ENCODE measurements around the gene SHCBP1L. TPM values are rescaled to one million over a fixed set of nuclear protein-coding genes. Genes with fewer than 3 reads are reported as not detected.

SHCBP1L gene
- total and polyA plus RNA-seq, 10 donors = not detected

DNA sequence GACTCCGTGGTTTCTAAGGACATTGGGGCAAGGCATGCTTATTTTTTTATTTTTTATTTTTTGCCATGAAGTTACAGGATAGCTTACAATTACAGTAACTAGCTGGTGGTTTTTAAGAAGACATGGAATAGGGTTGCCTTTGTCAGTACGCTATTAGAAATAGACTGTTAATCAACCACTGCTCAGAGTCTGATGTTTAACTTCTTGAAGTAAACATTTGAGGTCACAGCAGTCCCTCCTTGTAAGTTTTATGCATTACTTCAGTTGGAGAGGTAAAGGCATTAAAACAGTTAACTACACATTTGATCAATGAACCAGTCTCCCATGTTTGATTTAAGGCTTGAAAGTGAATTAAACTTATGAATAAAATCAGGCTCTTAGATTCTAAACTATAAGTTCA, 19.3 kb upstream of the SHCBP1L start:
- 77 to 91% (median 81%) methylated on average over 2 of the region's 2 CpGs for WGBS, 5 donors
- DNase-seq = no peak
- intact Hi-C loops (cut with DNase I; ENCODE audit: low total_unique reads) = no loop called here
- no peaks in the 10 kb centered on the region for H3K9me3 ChIP-seq
- H3K36me3 ChIP-seq = no peaks in the 10 kb centered on the region
- H3K27me3 ChIP-seq (replicated peaks in 1 of 7) = peaks cover 0 to under 1% (median 0%) of the 10 kb centered on the region in 7 donors
- H3K27ac ChIP-seq = no peak overlapping the region
- no peak overlapping the region for H3K4me3 ChIP-seq
- H3K4me1 ChIP-seq = no peaks in the 10 kb centered on the region
- TF ChIP-seq POLR2AphosphoS5 (IDR thresholded peaks at IDR 0.05) (no peak), POLR2A (IDR thresholded peaks at IDR 0.05) (no peak)
- TF ChIP-seq, protein P1, sequence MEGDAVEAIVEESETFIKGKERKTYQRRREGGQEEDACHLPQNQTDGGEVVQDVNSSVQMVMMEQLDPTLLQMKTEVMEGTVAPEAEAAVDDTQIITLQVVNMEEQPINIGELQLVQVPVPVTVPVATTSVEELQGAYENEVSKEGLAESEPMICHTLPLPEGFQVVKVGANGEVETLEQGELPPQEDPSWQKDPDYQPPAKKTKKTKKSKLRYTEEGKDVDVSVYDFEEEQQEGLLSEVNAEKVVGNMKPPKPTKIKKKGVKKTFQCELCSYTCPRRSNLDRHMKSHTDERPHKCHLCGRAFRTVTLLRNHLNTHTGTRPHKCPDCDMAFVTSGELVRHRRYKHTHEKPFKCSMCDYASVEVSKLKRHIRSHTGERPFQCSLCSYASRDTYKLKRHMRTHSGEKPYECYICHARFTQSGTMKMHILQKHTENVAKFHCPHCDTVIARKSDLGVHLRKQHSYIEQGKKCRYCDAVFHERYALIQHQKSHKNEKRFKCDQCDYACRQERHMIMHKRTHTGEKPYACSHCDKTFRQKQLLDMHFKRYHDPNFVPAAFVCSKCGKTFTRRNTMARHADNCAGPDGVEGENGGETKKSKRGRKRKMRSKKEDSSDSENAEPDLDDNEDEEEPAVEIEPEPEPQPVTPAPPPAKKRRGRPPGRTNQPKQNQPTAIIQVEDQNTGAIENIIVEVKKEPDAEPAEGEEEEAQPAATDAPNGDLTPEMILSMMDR (IDR thresholded peaks at IDR 0.05 in 8 of 11, conservative IDR thresholded peaks at IDR 0.05 in 3 of 11) = no peak

DNA sequence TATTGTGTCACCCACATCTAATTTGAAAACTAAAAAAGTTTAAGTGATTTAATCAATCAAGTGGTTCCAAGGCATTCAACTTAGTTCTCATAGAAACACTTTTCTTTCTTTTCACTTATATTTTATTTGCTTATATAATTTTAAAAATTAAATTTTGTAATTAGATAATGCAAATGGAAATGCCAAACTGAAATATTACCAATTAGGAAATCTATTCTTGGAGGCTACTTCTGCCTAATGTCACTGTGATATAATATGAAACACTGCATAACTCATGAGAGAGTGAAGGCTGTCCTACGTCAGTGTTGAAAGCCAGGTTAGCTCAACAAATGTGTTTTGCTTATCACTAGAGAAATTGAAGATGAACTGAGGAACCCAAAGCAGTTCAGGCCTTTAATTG, 18.3 kb upstream of the SHCBP1L start:
- H3K4me1 ChIP-seq = no peaks in the 10 kb centered on the region
- no peak overlapping the region for H3K4me3 ChIP-seq
- intact Hi-C loops (cut with DNase I; ENCODE audit: low total_unique reads) = no loop called here
- no peaks in the 10 kb centered on the region for H3K36me3 ChIP-seq
- 76 to 92% (median 82%) methylated on average over 1 of the region's 1 CpG for WGBS, 5 donors
- no peak for DNase-seq
- no peak overlapping the region for H3K27ac ChIP-seq
- TF ChIP-seq POLR2AphosphoS5 (IDR thresholded peaks at IDR 0.05) = no peak
- TF ChIP-seq POLR2A (IDR thresholded peaks at IDR 0.05) = no peak
- TF ChIP-seq, protein P1 (IDR thresholded peaks at IDR 0.05 in 8 of 11, conservative IDR thresholded peaks at IDR 0.05 in 3 of 11) = no peak
- peaks cover 0 to 8% (median 0%) of the 10 kb centered on the region in 7 donors for H3K27me3 ChIP-seq (replicated peaks in 1 of 7)
- no peaks in the 10 kb centered on the region for H3K9me3 ChIP-seq

DNA sequence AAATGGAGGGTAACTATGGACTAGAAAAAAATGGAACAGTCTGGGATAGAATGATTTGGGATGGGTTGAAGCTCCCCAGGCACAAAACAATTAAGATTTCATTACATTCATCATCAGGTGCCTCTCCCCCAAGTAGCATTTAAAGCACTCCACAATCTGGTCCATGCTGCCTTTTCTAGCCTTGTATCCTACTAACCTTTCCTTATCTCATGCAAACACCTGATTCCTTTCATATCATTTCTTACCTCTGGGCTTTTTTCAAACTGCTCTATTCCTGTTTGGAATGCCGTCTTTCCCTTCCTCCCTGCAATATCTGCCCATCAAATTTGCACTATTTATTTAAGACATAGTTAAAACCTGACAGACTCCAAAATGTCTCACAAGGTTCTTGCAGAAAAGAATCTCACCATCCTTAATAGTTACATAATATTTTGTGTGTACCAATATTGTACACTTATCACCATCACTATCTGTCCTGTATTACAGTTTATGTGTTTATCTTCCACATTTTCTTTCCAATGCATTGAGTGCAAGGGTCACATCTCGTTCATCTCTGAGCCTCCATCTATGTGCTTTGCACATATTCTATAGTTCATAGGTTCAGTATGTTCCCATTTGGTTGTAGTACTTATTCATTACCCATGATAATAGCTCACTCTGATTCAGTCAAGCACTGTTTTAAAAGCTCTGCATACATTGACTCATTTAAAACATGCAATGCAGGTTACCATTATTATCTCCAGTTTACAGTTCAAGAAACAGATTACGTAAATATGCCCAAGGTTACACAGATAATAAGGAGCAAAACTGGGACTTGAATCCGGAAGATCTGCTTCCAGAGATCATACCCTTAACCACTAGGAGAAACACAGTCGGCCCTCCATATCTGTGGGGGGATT, 16.1 kb upstream of the SHCBP1L start:
- no peaks in the 10 kb centered on the region for H3K9me3 ChIP-seq
- intact Hi-C loops (cut with DNase I; ENCODE audit: low total_unique reads) = loop anchor here (10.0 kb wide), 1 partner anchor 256 kb away; no protein-coding TSS in a partner anchor
- TF ChIP-seq POLR2A (IDR thresholded peaks at IDR 0.05) (no peak), POLR2AphosphoS5 (IDR thresholded peaks at IDR 0.05) (no peak)
- TF ChIP-seq, protein P1 (IDR thresholded peaks at IDR 0.05 in 8 of 11, conservative IDR thresholded peaks at IDR 0.05 in 3 of 11) = no peak
- H3K27me3 ChIP-seq (replicated peaks in 1 of 7) = peaks cover 0 to 8% (median 0%) of the 10 kb centered on the region in 7 donors
- H3K27ac ChIP-seq = no peak overlapping the region
- no peaks in the 10 kb centered on the region for H3K4me1 ChIP-seq
- no peaks in the 10 kb centered on the region for H3K36me3 ChIP-seq
- 78 to 93% (median 82%) methylated on average over 5 of the region's 5 CpGs for WGBS, 5 donors
- no peak overlapping the region for H3K4me3 ChIP-seq
- no peak for DNase-seq

- intact Hi-C loops (cut with DNase I; ENCODE audit: low total_unique reads) = loop anchor here (10.0 kb wide), 1 partner anchor 257 kb away; no protein-coding TSS in a partner anchor
- H3K27me3 ChIP-seq (replicated peaks in 1 of 7) = peaks cover 0 to 8% (median 0%) of the 10 kb centered on the region in 7 donors
- no peaks in the 10 kb centered on the region for H3K4me1 ChIP-seq
- no peaks in the 10 kb centered on the region for H3K36me3 ChIP-seq
- H3K27ac ChIP-seq = no peak overlapping the region
- no peak for DNase-seq
- no peak overlapping the region for H3K4me3 ChIP-seq
- TF ChIP-seq POLR2AphosphoS5 (IDR thresholded peaks at IDR 0.05) (no peak), POLR2A (IDR thresholded peaks at IDR 0.05) (no peak)
- TF ChIP-seq, protein P1 (IDR thresholded peaks at IDR 0.05 in 8 of 11, conservative IDR thresholded peaks at IDR 0.05 in 3 of 11) = no peak
- no peaks in the 10 kb centered on the region for H3K9me3 ChIP-seq
- 66 to 86% (median 80%) methylated on average over 4 of the region's 4 CpGs for WGBS, 5 donors
Measured at GRCh38 chr1:182968151-182968741, 15.3 kb upstream of the SHCBP1L start.
